ENCODE data around the gene CTNNAL1.

GRCh38 chr9:109030426-109030825 is 17.1 kb upstream of the CTNNAL1 start:
- TF ChIP-seq, protein P1, sequence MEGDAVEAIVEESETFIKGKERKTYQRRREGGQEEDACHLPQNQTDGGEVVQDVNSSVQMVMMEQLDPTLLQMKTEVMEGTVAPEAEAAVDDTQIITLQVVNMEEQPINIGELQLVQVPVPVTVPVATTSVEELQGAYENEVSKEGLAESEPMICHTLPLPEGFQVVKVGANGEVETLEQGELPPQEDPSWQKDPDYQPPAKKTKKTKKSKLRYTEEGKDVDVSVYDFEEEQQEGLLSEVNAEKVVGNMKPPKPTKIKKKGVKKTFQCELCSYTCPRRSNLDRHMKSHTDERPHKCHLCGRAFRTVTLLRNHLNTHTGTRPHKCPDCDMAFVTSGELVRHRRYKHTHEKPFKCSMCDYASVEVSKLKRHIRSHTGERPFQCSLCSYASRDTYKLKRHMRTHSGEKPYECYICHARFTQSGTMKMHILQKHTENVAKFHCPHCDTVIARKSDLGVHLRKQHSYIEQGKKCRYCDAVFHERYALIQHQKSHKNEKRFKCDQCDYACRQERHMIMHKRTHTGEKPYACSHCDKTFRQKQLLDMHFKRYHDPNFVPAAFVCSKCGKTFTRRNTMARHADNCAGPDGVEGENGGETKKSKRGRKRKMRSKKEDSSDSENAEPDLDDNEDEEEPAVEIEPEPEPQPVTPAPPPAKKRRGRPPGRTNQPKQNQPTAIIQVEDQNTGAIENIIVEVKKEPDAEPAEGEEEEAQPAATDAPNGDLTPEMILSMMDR (IDR thresholded peaks at IDR 0.05), result no peak
- TF ChIP-seq POLR2A (IDR thresholded peaks at IDR 0.05), result no peak

All from thyroid gland (tissue), 4 donors.